ENCODE data around the gene EXOC3L2. TPM values are rescaled to one million over a fixed set of nuclear protein-coding genes. Genes with fewer than 3 reads are reported as not detected.
A peak's percentile ranks its signal among the peaks of the same experiment; 100 is the strongest.

EXOC3L2 gene
- total and polyA plus RNA-seq, 5 donors, result 2.7 to 5.6 (median 4.3) TPM

DNA sequence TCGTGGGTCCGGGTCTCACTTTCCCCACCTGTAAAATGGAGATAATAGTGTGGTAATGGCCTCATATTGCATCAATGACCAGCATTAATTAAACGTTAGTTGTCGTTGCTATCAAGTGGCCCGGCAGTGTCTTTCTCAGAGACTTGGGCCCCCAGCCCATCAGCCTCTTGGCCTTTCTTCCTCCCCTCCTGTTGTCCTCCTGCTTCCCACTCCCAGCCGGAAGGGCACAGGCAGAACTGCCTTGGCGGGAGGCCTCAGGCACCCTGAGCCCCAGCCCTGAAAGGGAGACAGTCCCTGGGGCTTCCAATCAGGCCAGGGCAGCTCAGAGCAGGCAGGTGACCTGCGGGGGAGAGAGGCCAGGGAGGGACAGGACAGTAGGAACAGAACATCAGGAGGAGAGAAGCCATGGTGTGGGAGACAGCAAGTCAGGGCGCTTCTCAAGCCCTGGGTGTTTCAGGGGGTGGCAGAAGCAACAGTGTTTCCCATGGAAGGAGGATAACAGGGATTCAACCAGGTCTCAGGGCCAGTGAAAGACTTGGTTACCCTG is 10.5 kb upstream of the EXOC3L2 start:
- ATAC-seq (no peak), DNase-seq (no peak)
- intact Hi-C loops (cut with DNase I), result no loop called here
- 76% methylated on average over 9 of the region's 9 CpGs for WGBS
- Histone ChIP-seq H3K27ac (ENCODE audit: low read length) (no peak overlapping the region), H3K27me3 (ENCODE audit: control insufficient read depth, insufficient read depth) (no peaks in the 10 kb centered on the region), H3K4me1 (ENCODE audit: control insufficient read depth, insufficient read depth, low read length) (peaks cover 10% of the 10 kb centered on the region), H3K9me3 (ENCODE audit: control insufficient read depth, low read length) (no peaks in the 10 kb centered on the region), H3K4me3 (ENCODE audit: low read length) (no peak overlapping the region)

DNA sequence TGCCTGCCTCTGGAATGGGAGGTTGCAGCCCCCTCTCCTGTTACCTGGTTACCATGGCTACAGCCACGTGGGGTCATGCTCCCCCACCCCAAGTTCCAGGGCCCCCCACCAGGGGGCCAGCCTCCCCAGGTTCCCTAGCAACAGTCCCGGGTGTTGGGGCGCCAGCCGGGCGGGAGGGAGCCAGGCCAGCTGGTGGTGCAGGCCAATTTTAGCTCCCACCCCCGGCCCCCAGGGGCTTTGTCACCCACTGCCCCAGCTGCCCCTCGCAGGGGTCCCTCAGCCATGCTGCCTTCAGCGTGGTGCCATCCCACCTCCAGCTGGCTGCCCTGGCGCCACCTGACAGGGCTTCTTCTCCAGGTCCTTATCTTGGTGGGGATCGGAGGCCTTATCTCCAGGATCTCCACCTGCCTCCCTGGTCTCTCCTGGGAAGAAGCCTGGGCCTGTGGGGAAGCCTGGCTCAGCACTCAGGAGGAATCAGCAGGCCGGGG is 8.9 kb upstream of the EXOC3L2 start:
- Histone ChIP-seq H3K27me3 (ENCODE audit: control insufficient read depth, insufficient read depth) (no peaks in the 10 kb centered on the region), H3K4me3 (ENCODE audit: low read length) (no peak overlapping the region), H3K4me1 (ENCODE audit: control insufficient read depth, insufficient read depth, low read length) (peaks cover 10% of the 10 kb centered on the region), H3K9me3 (ENCODE audit: control insufficient read depth, low read length) (no peaks in the 10 kb centered on the region), H3K27ac (ENCODE audit: low read length) (no peak overlapping the region)
- 62% methylated on average over 11 of the region's 11 CpGs for WGBS
- intact Hi-C loops (cut with DNase I), result loop anchor here in 1 of 4 donors (5.0 kb wide), 1 partner anchor 83 kb away; no protein-coding TSS in a partner anchor
- ATAC-seq (no peak), DNase-seq (no peak)

DNA sequence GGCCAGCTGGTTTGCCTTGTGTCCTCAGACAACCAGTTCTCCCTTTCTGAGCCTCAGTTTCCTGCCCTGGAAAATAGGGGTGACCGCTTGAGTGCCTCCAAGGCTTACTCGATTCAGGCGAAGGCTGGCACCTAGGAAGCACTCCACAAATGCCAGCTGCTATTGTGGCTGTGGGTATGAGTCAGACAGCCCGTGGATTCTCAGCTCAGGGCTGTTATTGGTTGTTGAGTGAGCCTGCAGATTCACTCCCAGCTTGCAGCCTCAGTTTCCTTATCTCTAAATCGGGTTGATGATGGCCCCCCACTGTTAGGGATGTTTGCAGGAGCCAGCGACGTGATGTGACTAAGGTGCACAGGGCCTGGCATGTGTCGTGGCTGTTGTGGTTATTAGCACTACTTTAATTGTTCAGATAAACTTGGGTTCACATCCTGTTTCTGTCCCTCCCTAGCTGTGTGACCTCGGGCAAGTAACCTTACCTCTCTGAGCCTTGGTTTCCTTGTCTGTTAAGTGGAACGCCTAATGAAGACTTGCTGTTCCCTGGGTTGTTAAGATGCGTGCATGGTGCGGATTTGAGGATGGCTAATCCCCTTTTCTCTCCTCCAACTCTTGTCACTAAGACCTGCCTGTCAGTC is 8.3 kb upstream of the EXOC3L2 start:
- H3K4me3 ChIP-seq (ENCODE audit: low read length), result no peak overlapping the region
- no peaks in the 10 kb centered on the region for H3K27me3 ChIP-seq (ENCODE audit: control insufficient read depth, insufficient read depth)
- H3K9me3 ChIP-seq (ENCODE audit: control insufficient read depth, low read length), result no peaks in the 10 kb centered on the region
- intact Hi-C loops (cut with DNase I), result loop anchor here in 1 of 4 donors (5.0 kb wide), 1 partner anchor 84 kb away; no protein-coding TSS in a partner anchor
- peaks cover 10% of the 10 kb centered on the region for H3K4me1 ChIP-seq (ENCODE audit: control insufficient read depth, insufficient read depth, low read length)
- DNase-seq, result no peak
- no peak for ATAC-seq
- 73% methylated on average over 12 of the region's 12 CpGs for WGBS
- H3K27ac ChIP-seq (ENCODE audit: low read length), result no peak overlapping the region

DNA sequence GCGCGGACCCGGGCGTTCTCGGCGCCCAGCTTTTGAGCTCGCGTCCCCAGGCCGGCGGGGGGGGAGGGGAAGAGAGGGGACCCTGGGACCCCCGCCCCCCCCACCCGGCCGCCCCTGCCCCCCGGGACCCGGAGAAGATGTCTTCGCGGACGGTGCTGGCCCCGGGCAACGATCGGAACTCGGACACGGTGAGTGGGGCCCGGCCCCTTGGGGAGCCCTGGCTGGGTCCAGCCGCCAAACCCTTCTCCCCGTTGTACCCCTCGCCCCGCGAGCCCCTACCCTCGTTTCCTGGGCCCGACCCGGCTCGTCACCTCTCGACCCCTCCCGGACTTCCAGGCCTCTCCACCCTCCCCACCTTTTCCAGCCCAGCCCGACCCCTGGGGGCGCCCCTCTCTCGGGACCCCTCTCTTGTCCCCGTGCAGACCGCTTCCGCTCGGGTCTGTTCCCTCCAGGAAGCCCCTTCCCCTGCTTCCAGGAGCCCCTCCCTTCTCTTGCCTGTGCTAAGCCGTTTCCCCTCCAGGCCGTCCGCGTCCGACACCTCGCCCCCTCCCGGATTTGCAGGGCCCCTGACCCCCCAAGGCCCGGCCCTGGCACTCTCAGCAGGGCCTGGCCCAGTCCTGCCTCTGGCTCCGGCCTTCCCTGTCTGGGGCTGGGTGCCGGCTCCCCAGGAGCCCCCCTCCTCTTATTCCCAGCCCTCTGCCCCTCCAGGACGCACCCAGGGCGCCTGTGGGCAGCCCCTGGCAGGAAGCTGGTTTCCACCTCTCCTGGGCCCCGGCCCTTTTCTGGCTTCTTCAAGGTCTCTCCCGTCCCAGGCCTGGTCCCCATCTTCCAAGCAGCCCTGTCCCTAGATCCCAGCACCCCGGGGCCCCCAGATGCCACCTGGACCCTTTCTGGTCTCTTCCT is 6.5 kb upstream of the EXOC3L2 start:
- Histone ChIP-seq H3K27me3 (ENCODE audit: control insufficient read depth, insufficient read depth) (no peaks in the 10 kb centered on the region), H3K27ac (ENCODE audit: low read length) (no peak overlapping the region), H3K4me1 (ENCODE audit: control insufficient read depth, insufficient read depth, low read length) (peaks cover 10% of the 10 kb centered on the region), H3K9me3 (ENCODE audit: control insufficient read depth, low read length) (no peaks in the 10 kb centered on the region), H3K4me3 (ENCODE audit: low read length) (peak overlapping the region; percentile 100)
- peak; percentile 35 to 42 for ATAC-seq
- intact Hi-C loops (cut with DNase I), result loop anchor here in 1 of 4 donors (5.0 kb wide), 1 partner anchor 86 kb away; no protein-coding TSS in a partner anchor
- 1% methylated on average over 56 of the region's 57 CpGs for WGBS
- peak in 2 of 3 donors; percentile 70 to 74 for DNase-seq

DNA sequence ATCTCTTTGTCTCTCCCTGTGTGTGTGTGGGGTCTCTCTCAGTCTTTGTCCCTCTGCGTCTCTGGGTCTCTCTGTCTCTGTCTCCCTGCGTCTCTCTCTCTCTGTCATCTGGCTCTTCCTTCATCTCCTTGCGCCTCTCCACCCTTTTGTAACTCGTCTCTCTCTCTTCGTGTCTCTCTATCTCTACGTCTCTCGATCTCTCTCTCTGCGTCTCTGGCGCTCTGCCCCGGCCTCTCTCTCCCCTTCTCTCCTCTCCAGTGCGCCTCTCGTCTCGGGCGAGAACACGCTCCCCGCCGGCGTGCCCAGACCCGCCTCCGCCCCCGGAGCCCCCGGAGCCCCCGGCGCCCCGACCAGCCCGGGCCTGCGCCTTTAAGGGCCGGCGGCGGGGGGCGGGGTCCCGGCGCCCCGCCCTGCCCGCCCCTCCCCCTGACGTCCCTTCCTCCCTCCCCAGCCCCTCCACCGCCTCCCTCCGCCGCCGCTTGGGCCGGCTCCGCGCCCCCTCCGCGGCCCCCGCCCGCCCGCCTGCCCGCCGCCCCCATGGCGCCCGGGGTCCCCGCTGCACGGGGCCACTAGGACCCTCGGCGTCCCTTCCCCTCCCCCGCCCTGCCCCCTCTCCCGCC is 5.7 kb upstream of the EXOC3L2 start, which contains the start of gene MARK4:
Gene MARK4 (plus strand): TSS at position 440 of the 620 bp plus-strand sequence. CDS start 318 bp downstream, outside the sequence.
- peak within 1 kb of the TSS; percentile 52 for H3K27ac ChIP-seq (ENCODE audit: low read length)
- H3K4me3 ChIP-seq (ENCODE audit: low read length), result peak within 1 kb of the TSS; percentile 100
- H3K9me3 ChIP-seq (ENCODE audit: control insufficient read depth, low read length), result no peaks in the 10 kb centered on the region
- no peaks in the 10 kb centered on the region for H3K27me3 ChIP-seq (ENCODE audit: control insufficient read depth, insufficient read depth)
- peaks cover 10% of the 10 kb centered on the region for H3K4me1 ChIP-seq (ENCODE audit: control insufficient read depth, insufficient read depth, low read length)
- DNase-seq (peak; percentile 51 to 82 (median 79)), ATAC-seq (peak; percentile 58 to 68)
- intact Hi-C loops (cut with DNase I), result loop anchor here in 1 of 4 donors (5.0 kb wide), 1 partner anchor 86 kb away; no protein-coding TSS in a partner anchor
- 1% methylated on average over 56 of the region's 58 CpGs for WGBS

DNA sequence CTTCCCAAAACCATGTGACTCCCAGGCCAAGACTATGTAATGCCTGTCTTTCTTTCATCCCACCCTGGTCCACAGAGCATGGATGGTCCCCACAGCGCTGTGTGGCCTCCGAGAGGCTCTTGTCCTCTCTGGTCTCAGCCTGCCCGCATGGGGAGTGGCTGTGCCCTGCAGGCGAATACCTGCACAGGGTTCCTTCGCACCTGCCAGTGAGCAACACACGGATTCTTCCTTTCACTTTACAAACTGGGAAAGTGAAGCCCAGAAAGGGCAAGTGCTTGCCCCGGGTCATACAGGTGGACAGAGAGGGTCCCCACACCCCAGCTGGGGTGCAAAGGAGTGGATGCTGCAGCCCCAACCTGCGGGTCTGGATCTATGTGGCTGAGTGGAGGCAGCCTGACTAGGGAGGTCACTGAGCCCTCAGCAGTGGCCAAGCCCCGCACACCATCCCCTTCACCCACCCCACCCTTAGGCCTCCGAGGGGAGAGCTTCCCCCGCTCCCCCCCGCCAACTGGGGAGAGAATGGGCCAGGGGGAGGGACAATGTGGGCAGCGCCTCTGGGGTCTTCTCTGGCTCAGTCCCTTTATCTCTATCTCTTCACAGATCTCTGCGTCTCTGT is 5.1 kb upstream of the EXOC3L2 start:
- DNase-seq (no peak), ATAC-seq (peak in 1 of 2 donors; percentile 1)
- WGBS, result 41% methylated on average over 14 of the region's 14 CpGs
- no peaks in the 10 kb centered on the region for H3K9me3 ChIP-seq (ENCODE audit: control insufficient read depth, low read length)
- no peak overlapping the region for H3K27ac ChIP-seq (ENCODE audit: low read length)
- H3K4me3 ChIP-seq (ENCODE audit: low read length), result peak overlapping the region; percentile 100
- H3K4me1 ChIP-seq (ENCODE audit: control insufficient read depth, insufficient read depth, low read length), result peaks cover 10% of the 10 kb centered on the region
- H3K27me3 ChIP-seq (ENCODE audit: control insufficient read depth, insufficient read depth), result no peaks in the 10 kb centered on the region
- intact Hi-C loops (cut with DNase I), result loop anchor here in 1 of 4 donors (5.0 kb wide), 1 partner anchor 87 kb away; no protein-coding TSS in a partner anchor

DNA sequence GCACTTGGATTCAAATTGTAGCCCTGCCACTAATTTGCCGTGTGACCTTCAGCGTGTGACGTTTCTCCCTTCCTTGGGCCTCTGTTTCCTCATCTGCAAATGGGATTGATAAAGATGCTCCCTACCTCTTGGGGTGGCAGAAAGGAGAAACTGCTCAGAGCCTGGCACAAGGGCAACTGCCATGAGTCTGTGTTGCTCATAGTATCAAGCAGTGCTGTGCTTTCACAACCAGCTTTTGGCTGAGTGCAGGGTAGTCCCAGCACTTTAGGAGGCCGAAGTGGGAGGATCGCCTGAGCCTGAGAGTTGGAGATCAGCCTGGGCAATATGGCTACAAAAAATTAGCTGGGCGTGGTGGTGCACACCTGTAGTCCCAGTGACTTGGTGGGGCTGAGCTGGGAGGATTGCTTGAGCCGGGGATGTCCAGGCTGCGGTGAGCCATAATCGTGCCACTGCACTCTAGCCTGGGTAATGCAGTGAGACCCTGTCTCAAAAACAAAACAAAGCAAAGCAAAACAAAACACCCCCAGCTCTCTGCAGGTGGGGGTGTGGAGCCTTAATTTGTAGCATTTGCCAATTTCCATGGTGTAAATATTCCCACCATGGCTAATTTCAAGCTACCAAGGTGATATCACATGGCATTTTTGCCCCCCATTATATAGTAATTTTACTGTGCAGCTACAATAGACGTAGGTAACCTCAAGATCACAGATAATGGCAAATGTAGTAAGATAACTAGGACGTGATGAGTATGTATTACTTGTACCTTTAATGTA is 4.2 kb upstream of the EXOC3L2 start:
- Histone ChIP-seq H3K4me1 (ENCODE audit: control insufficient read depth, insufficient read depth, low read length) (peaks cover 10% of the 10 kb centered on the region), H3K9me3 (ENCODE audit: control insufficient read depth, low read length) (no peaks in the 10 kb centered on the region), H3K27me3 (ENCODE audit: control insufficient read depth, insufficient read depth) (no peaks in the 10 kb centered on the region), H3K27ac (ENCODE audit: low read length) (no peak overlapping the region), H3K4me3 (ENCODE audit: low read length) (no peak overlapping the region)
- WGBS, result 69% methylated on average over 11 of the region's 11 CpGs
- no peak for DNase-seq
- intact Hi-C loops (cut with DNase I), result loop anchor here in 3 of 4 donors (5.0 to 10.0 kb wide), 2 partner anchors 55 to 88 kb away; no protein-coding TSS in a partner anchor
- ATAC-seq, result no peak

DNA sequence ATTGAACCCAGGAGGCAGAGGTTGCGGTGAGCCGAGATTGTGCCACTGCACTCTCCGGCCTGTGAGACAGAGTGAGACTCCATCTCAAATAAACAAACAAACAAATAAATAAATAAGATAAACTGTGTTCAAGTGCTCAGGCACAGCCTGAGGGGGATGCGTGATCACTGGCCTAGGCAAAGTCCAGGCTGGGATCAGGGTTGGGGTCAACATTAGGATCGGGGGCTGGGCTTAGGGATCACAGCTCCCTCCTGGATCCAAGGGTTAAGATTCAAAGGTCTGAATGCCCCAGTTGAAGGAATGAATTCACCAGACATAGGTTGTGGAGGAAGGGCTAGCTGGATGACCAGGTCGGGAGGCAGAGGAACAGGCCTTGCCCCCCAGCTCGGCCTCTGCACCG is 1.9 kb upstream of the EXOC3L2 start:
- 96% methylated on average over 8 of the region's 8 CpGs for WGBS
- H3K4me1 ChIP-seq (ENCODE audit: control insufficient read depth, insufficient read depth, low read length), result no peaks in the 10 kb centered on the region
- intact Hi-C loops (cut with DNase I), result loop anchor here in 2 of 4 donors (10.0 kb wide), 1 partner anchor 52 kb away; no protein-coding TSS in a partner anchor
- H3K9me3 ChIP-seq (ENCODE audit: control insufficient read depth, low read length), result no peaks in the 10 kb centered on the region
- H3K27ac ChIP-seq (ENCODE audit: low read length), result no peak overlapping the region
- no peaks in the 10 kb centered on the region for H3K27me3 ChIP-seq (ENCODE audit: control insufficient read depth, insufficient read depth)
- H3K4me3 ChIP-seq (ENCODE audit: low read length), result no peak overlapping the region
- DNase-seq (no peak), ATAC-seq (no peak)

DNA sequence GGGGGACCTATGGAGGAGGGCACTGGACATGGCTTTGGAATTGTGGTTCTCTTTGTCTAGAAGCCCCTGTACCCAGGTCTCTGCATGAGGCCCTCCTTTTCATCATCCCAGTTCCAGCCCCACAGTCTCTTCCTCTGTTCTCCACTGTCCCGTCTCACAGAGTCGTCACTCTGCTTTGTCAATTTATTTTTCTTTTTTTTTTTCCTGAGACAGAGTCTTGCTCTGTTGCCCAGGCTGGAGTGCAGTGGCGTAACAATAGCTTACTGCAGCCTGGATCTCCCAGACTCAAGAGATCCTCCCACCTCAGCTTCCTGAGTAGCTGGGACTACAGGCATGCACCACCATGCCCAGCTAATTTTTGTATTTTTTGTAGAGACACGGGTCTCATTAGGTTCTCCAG is 619 bp upstream of the EXOC3L2 start:
- no peak for DNase-seq
- peak overlapping the region; percentile 14 for H3K27ac ChIP-seq (ENCODE audit: low read length)

More for the DNA sequence above, 619 bp upstream of the EXOC3L2 start:
- Histone ChIP-seq H3K4me1 (ENCODE audit: control insufficient read depth, insufficient read depth, low read length) (no peaks in the 10 kb centered on the region), H3K4me3 (ENCODE audit: low read length) (no peak overlapping the region), H3K9me3 (ENCODE audit: control insufficient read depth, low read length) (no peaks in the 10 kb centered on the region), H3K27me3 (ENCODE audit: control insufficient read depth, insufficient read depth) (no peaks in the 10 kb centered on the region)
- peak in 1 of 2 donors; percentile 51 for ATAC-seq
- intact Hi-C loops (cut with DNase I), result loop anchor here in 2 of 4 donors (10.0 kb wide), 1 partner anchor 51 kb away; no protein-coding TSS in a partner anchor
- WGBS, result 42% methylated on average over 4 of the region's 4 CpGs

Data from right cardiac atrium (tissue), 5 donors.